Panc1 (cell line): ENCODE data around the gene SLC25A42. TPM values are rescaled to one million over a fixed set of nuclear protein-coding genes. Genes with fewer than 3 reads are reported as not detected.

Source experiments
- ATAC-seq: fragments of 200-7000 bp; cut with Tn5 transposase; 2 replicates; pipeline ENCODE4 v1.9.1; 2020; ENCODE audit warnings: mild to moderate bottlenecking, moderate library complexity
- BruUV-seq: library from RNA; stranded (reverse); fragments of 400-500 nt; replicated peaks from 2 replicates; lab custom pipeline; 2021; lab: Mats Ljungman, UMichigan
- CTCF ChIA-PET: fragments of 300-600 bp; sonication (Branson Sonifier 250); formaldehyde crosslinking; loops from one replicate; lab custom pipeline; 2022; ENCODE audit warnings: antibody characterized with exemption; lab: Charles Lee
- POLR2A ChIA-PET: fragments of 300-600 bp; sonication (Branson Sonifier 250); formaldehyde crosslinking; loops from one replicate; lab custom pipeline; 2022; ENCODE audit warnings: antibody characterized with exemption; lab: Charles Lee
- DNase-seq: peaks from one replicate; pipeline ENCODE4 v3.0.0-alpha.2; 2010; ENCODE audit warnings: low read depth, low spot score
- H3K27ac ChIP-seq: 2 replicates; pipeline ENCODE4 v1.5.1; 2011; ENCODE audit warnings: mild to moderate bottlenecking, low read length, inconsistent platforms
- H3K27me3 ChIP-seq: fragments of 200-500 bp; sonication (Bioruptor generic); 2 replicates; pipeline ENCODE4 v1.6.0; 2014; ENCODE audit warnings: low read length, inconsistent platforms; ENCODE audit not compliant: control insufficient read depth, insufficient read depth
- H3K36me3 ChIP-seq: fragments of 200-500 bp; sonication (Bioruptor generic); 2 replicates; pipeline ENCODE4 v1.5.1; 2014; ENCODE audit warnings: inconsistent platforms, mild to moderate bottlenecking, low read length, moderate library complexity; ENCODE audit not compliant: control insufficient read depth, insufficient read depth
- H3K4me1 ChIP-seq: 2 replicates; pipeline ENCODE4 v1.5.1; 2011; ENCODE audit warnings: inconsistent platforms, mild to moderate bottlenecking, low read length, moderate library complexity; ENCODE audit not compliant: control insufficient read depth, insufficient read depth
- H3K4me3 ChIP-seq, 2 experiments: 2 replicates each; pipeline ENCODE4 v1.5.1; 2011 to 2012; ENCODE audit warnings: low read depth in 2 of 2, low read length in 2 of 2, mild to moderate bottlenecking in 2 of 2, inconsistent platforms in 1 of 2, moderate library complexity in 1 of 2
- H3K9me3 ChIP-seq: fragments of 200-500 bp; sonication (Bioruptor generic); 2 replicates; pipeline ENCODE4 v1.5.1; 2014; ENCODE audit warnings: low read depth, mild to moderate bottlenecking, inconsistent platforms, low read length, moderate library complexity; ENCODE audit not compliant: control insufficient read depth, insufficient read depth
- CTCF ChIP-seq: fragments of 450-650 bp; IDR thresholded peaks from 2 replicates; pipeline ENCODE4 v1.5.1; 2017; ENCODE audit warnings: mild to moderate bottlenecking
- POLR2AphosphoS5 ChIP-seq: IDR thresholded peaks from 2 replicates; pipeline ENCODE4 v1.6.1; 2012; ENCODE audit warnings: mild to moderate bottlenecking, low read depth, low read length, moderate library complexity
- REST ChIP-seq, 2 experiments: IDR thresholded peaks; 2 replicates each; pipeline ENCODE4 v1.6.1; 2011 to 2012; ENCODE audit warnings: low read depth in 2 of 2, control low read depth in 1 of 2, low read length in 1 of 2, mild to moderate bottlenecking in 1 of 2, moderate library complexity in 1 of 2; ENCODE audit not compliant: insufficient read depth in 1 of 2
- SIN3A ChIP-seq: IDR thresholded peaks from 2 replicates; pipeline ENCODE4 v1.6.1; 2012; ENCODE audit warnings: low read depth, mild to moderate bottlenecking, low read length, moderate library complexity, borderline replicate concordance; ENCODE audit not compliant: insufficient read depth
- TCF7L2 ChIP-seq: IDR thresholded peaks from 2 replicates; pipeline ENCODE4 v1.6.1; 2011; ENCODE audit warnings: mild to moderate bottlenecking, low read depth, low read length, inconsistent platforms
- in situ Hi-C: cut with HindIII; loops from 2 replicates; pipeline ENCODE4 v1.10.0; 2016; ENCODE audit warnings: low sequenced_read_pairs, low pct_unique_long_range_greater_than_20kb
- intact Hi-C: fragments of 100-400 bp; cut with micrococcal nuclease; formaldehyde crosslinking; loops from one replicate; pipeline ENCODE4 v1.10.0; 2022; ENCODE audit not compliant: unreplicated experiment
- total RNA-seq: library from RNA; stranded (reverse); gene quantifications from one replicate; pipeline ENCODE4 v1.2.1, GENCODE V29; 2021; ENCODE audit not compliant: unreplicated experiment

Gene SLC25A42
- total RNA-seq, 1 experiment from 2014 or later = 2.6 TPM

- ChIA-PET CTCF (no interaction called here), POLR2A (no interaction called here)
- no peaks in the 10 kb centered on the region for H3K36me3 ChIP-seq
Observed at GRCh38 chr19:19162495-19162894, 98.7 kb downstream of the SLC25A42 start.

More at GRCh38 chr19:19162495-19162894, 98.7 kb downstream of the SLC25A42 start:
- H3K9me3 ChIP-seq = no peaks in the 10 kb centered on the region
- no peak for DNase-seq
- in situ Hi-C loops (no loop called here), intact Hi-C loops (no loop called here)
- no peak overlapping the region for H3K27ac ChIP-seq
- no peaks in the 10 kb centered on the region for H3K4me1 ChIP-seq
- no TSS peak for BruUV-seq
- no peaks in the 10 kb centered on the region for H3K27me3 ChIP-seq
- H3K4me3 ChIP-seq = no peak overlapping the region
- TF ChIP-seq SIN3A (no peak), CTCF (no peak), REST (IDR thresholded peaks at IDR 0.05; ENCODE audit: insufficient read depth in 1 of 2, low read depth in 2 of 2, low read length in 1 of 2) (no peak), POLR2AphosphoS5 (no peak), TCF7L2 (no peak)
- ATAC-seq = no peak

Other genes starting within 250 kb of the SLC25A42 start
- 62.2 TPM for gene UPF1, start 232.0 kb upstream of the SLC25A42 start, total RNA-seq
- 4.5 TPM for gene CERS1, start 167.8 kb upstream of the SLC25A42 start, total RNA-seq
- gene COPE, start 144.6 kb upstream of the SLC25A42 start, total RNA-seq = 177 TPM
- 41.5 TPM for gene DDX49, start 144.3 kb upstream of the SLC25A42 start, total RNA-seq
- 58.9 TPM for gene HOMER3, start 122.8 kb upstream of the SLC25A42 start, total RNA-seq
- gene SUGP2, start 30.5 kb upstream of the SLC25A42 start, total RNA-seq = 112 TPM
- 51.4 TPM for gene ARMC6, start 30.4 kb upstream of the SLC25A42 start, total RNA-seq
- 26.7 TPM for gene TMEM161A, start 74.5 kb downstream of the SLC25A42 start, total RNA-seq
- gene MEF2B, start 106.3 kb downstream of the SLC25A42 start, total RNA-seq = 1.1 TPM
- 37.8 TPM for gene BORCS8, start 128.2 kb downstream of the SLC25A42 start, total RNA-seq
- 92.3 TPM for gene RFXANK, start 128.3 kb downstream of the SLC25A42 start, total RNA-seq
- 42.1 TPM for gene NR2C2AP, start 139.4 kb downstream of the SLC25A42 start, total RNA-seq
- gene NCAN, start 148.0 kb downstream of the SLC25A42 start, total RNA-seq = 0.15 TPM
- 2.7 TPM for gene TM6SF2, start 209.3 kb downstream of the SLC25A42 start, total RNA-seq